ENCODE results near the gene CEBPE.

CEBPE gene
- total RNA-seq: 0 to 0.21 reads per million in 2 donors

DNA sequence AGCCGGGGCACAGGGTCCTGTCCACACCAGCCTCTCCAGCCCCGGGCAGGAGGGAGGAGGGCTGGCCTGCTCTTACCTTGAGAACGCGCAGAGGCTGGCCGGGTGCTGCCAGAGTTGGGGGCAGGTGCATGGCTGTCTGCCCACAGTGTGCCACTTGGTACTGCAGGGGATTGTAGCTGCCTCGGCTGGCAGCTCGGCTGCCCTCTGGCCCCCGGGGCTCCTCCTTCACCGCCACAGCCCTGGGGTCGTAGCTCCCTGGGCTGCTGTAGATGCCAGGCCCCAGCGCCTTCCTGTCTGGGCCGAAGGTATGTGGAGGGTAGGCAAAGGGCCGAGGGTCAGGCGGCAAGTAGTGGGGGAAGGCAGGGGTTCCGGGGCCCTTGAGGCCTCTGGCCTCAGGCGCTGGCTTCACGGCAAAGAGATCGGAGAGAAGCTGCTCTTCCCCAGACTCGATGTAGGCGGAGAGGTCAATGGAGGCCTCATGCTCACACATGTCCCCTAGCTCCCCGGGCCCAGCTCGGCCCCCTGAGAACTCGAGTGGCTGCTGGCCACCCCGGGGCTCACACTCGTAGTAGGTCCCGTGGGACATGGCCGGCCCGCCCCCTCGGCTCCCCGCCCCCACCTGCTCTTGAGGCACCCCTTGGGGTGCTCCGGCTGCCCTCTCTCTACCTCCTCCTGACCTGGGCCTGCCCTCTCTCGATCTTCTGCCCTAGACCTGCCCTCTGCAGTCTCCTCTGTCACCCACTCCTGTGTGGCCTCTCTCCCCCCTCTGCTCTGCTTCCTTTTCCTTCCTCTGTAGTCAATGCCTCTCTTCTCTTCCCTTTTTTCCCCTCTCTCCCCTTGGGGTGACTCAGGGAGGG, at the start of gene CEBPE:
Gene CEBPE (minus strand): TSS at position 750 of the 857 bp plus-strand sequence. CDS start 164 bp downstream, at position 586.
- no peak for DNase-seq

DNA sequence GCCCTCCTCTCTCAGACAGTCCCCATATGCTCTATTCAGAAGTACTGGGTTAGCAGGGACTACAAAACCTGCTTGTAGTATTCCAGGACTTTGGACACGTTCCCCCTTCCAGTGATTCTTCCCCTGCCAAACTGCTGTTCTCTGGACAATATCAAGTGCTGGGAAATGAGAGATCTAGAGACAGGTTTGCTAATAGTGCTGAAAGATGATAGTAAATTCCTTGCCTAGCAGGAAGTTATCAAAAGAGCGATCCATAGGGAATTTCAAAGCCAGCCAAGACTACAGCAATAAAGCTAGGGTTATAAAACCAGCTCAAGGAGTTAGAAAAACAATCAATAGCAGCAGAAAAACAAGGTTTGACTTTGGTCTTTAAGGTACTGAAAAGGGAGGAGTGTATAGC, 49.2 kb upstream of the CEBPE start:
- no peak for DNase-seq

DNA sequence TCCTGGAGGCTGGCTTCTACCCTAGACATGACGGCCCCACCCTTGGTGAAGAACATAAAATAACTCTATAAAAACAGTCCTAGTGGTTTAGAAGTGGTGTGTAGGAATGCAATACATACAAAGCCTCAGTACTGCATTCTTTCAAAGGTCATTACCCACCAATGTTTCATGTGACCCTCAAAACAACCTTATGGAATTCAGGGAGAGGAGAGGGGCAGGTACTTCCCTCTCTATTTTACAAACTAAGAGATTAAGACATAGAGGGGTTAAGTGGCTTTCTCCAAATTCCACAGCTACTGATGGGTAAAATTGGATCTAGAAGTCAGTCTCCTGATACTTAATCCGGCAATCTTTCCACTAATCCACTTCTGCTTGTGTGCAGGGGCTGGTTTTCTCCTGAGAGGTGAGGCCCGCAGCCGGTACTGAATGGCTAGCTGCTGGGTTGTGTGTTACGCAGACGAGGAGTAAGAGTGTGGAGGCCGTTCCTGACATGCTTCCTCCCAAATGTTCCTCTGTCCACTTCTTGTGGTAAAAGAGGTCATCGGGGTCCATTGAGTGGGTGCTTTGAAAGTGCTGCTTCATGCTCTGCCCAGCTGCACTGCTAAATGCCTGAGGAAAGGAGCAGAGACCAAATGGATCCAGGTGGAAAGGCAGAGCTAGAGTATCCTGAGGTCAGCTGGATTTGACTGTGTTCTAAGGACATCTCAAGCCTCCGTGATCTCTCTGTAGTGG, 48.2 kb upstream of the CEBPE start:
- no peak for DNase-seq

DNA sequence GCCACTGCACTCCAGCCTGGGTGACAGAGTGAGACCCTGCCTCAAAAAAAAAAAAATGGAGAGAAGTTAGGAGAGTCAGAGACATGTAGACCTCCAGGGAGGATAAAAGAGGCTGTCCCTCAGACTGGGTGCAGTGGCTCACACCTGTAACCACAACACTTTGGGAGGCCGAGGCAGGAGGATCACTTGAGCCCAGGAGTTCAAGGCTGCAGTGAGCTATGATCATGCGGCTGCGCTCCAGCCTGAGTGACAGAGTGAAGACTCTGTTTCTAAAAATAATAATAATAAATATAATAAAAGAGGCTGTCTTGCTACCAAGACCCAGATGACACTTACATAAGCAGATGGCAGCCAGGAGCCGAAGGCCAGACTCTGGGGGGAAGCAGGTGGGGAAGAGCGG, 45.9 kb upstream of the CEBPE start:
- no peak for DNase-seq

DNA sequence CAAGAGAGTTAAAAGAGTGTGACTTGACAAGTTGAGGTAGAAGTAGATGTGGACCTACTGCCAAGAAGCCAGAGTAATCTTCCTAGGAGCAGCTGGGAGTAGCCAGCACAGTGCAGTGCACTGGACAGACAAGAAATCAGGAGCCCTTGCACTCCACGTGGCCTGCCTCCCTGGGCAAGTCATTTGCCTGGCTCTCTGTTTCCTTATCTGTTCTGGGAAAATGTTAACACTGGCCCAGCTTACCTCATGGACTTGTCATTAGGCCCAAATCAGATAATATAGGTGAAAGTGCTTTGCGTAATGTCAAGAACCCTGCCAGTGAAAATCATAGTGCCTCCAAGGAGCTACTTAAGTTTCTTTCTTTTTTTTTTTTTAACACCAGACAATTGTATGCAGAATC, 45.2 kb upstream of the CEBPE start:
- DNase-seq: no peak

DNA sequence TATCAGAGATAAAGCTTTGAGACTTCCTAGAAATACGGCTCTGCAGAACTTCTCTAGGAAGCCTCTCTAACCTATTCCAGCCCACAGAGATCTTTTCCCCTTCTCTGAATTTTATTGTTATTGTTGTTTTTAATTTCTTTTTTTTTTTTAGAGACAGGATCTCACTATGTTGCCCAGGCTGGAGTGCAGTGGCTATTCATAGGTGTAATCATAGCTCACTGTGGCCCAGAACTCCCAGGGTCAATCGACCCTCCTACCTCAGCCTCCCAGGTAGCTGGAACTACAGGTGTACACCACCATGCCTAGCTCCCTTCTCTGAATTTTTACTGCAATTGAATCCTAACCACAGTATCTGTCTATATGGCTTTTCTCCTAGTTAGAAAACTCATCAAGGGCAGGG, 44.8 kb upstream of the CEBPE start:
- no peak for DNase-seq

DNA sequence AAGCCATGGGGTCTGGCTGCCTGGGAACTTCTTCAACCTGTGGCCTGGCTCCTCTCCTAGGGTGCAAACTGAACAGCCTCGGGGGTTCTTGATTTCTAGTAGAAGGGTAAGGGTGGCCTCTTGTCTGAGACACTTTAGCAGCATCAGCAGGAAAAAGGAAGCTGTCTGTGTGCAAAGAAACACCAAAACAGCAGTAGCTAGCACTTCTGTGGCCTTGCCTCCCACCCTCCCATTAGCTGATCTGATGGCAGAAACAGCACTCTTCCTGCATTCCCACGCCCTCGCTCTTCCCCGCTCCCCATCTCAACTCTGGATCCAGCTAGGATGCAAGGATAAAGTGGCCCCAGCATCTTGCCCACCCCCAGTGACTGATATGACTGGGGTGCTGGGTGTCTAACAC, 43.7 kb upstream of the CEBPE start:
- no peak for DNase-seq

DNA sequence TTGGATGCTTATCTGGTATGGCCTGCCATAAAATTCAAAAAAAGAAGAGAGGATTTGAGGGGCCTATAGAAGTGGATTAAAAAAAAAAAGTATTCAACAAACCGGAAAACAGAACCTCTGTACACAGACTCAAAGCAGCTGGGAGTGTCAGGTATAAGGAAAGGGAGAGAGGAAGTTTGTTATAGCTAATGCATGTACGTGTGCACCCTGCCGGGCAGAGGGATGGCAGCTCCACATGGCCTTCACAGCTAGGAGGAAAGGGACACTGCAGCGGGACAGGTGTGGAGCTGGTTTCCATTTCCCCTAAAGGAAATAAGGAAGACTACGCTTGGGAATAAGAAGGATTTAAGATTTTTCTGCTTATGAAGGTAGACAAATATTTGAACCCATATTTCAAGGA, 43.0 kb upstream of the CEBPE start:
- no peak for DNase-seq

DNA sequence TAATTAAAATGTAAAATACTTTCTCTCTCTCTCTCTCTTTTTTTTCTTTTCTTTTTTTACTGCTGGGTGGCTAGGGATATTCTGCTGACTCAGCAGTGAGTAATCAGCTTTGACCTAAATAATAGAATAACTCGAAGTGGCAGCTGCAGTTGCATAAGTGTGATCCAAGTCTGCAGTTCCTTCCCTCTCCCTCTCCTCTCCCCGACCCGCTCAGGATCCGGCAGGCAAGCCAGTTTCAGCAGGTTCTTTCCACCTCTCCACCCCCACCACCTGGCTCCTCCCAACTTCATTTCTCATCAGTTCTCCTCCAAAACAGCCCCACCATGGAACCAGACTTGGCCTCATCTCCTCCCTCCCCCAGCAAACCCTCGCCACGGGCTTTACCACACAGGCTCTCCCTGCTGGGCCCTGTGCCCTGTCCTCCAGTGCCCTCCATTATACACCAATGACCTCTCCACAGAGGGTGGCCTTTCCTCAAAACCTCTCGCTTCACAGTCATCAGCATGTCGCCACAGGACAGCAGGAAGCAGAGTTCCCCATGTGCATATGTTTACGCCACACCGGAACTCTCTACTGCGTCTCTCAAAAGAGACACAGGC, 42.0 kb upstream of the CEBPE start:
- no peak for DNase-seq

DNA sequence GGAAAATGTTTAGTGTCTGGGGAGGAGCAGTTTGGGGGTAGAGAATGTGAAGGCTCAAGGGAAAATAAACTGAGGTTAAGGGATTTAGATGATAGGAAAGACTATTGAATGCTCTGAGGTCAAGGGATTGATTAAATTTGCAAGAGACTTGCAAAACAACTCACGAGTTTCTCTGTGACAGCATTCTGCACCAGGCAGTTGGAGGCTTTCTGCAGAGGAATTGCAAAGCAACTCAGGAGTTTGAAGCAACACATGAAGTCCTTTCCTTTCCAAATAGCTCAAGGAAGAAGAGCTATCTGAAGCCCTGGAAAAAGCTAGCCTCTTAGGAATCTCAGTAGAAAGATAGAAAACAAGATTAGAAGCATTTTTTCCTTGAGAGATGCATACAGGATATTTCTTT, 40.5 kb upstream of the CEBPE start:
- no peak for DNase-seq

DNA sequence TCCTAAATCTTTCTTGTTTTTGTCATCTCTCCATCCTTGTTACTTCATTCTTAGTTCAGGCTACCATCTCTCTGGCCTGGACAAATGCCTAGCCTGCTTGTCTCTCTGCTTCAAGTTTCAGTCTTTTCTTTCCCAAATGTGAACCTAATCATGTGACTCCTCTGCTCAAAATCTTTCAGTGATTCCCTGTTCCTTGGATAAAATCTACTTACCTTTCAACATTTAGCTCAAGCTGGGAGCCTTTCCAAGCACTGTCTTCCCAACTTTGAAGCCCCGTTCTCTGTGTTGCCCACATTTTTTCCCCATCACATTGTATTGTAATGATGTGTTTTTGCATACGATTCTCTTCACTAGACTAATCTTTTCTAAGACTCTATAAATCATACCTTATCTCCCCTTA, 39.7 kb upstream of the CEBPE start:
- no peak for DNase-seq

DNA sequence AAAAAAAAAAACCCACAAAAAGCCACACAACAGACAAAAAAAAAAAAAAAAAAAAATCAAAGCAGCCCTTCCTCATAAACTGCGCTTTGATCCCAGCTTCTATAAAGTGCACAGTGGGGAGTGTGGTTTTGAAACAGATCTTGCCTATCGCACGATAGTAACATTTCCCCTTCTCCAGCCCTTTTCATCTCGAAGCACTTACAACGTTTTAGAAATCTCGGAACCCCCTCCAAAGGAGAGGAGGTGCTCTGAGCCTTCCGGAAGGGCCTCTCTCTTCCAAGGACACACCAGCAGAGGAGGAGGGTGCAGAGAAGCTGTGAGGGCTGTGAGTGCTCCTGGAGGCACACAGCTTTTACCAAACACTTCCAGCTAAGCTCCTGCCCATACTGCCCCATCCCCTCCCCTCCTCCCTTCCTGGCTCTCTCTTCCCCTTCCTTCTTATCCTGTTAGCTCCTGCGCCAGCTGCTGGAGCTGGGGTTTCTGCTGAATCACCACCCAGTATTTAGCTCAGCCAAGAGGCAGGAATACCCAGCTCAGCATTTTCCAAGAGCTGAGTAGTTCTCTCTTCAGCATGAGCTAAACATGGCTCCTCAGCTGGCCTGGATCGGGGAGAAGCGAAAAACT, 36.0 kb upstream of the CEBPE start:
- no peak for DNase-seq

DNA sequence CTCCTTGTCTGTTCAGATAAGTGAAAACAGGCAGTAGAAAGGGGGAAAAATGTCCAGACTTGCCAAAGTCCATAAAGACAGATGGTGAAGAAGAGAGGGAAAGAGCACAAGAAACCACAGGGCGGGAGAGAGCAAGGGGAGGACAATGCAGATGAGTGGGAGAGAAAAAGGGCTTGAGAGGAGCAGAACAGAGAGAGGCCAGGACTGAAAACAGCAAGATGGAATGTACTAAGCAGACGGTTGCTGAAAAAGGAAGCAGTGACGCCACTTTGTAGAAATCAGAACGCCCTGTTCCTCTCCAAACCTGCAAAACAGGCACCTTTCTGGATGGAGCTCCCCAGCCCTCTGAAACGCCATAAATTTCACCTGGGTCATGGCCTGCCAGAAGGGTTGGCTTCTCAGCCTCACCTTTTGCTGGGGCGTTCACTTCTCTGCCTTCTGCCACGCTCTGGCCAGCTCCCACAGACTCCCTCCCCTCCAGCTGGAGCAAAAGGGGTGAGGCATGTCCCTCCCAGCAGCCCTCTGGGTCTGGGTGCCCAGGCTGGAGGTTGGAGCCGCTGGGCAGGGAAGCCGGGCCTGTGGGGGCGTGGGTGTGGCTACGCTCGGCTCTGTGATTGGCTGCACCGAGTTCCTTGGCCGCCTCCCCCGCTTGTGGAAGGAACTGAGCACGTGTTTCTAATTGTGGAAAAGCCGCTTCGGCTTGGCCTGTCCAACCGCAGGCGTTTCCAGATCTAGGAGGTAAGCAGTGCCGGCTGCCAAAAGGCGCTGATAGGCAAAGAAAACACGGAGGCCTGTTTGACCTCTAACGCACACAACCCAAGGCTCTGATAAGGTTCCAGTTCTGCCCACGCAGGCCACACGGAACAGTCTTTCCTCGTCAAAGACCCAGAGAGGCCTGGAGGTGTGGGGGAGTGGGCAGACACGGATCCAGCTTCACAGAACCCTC, 35.1 kb upstream of the CEBPE start:
- DNase-seq: no peak

DNA sequence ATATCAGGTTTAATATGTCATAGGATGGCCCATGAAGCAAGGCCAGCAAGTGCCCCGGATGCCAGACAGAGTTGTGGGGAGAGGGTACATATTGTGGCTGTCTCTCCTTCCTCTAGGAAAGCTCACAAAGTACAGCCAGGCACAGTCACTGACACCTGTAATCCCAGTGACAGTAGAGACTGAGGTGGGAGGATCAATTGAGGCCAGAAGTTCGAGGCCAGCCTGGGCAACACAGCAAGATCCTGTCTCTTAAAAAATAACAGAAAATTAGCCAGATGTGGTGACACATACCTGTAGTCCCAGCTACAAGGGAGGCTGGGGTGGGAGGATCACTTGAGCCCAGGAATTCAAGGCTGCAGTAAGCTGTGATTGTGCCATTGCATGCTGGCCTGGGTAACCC, 32.3 kb upstream of the CEBPE start:
- no peak for DNase-seq

DNA sequence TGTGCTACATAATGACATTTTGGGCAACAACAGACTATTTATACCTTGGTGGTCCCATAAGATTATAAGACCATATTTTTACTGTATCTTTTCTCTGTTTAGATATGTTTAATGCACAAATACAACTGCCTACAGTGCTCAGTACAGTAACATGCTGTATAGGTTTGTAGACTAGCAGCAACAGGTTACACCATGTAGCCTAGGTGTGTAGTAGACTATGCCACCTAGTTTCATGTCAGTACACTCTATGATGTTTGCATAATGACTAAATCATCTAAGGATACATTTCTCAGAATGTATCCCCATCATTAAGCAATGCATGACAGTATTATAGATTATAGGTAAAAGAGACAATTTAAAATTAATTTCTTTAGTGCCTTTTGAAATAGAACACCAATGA, 30.7 kb upstream of the CEBPE start:
- DNase-seq: no peak

DNA sequence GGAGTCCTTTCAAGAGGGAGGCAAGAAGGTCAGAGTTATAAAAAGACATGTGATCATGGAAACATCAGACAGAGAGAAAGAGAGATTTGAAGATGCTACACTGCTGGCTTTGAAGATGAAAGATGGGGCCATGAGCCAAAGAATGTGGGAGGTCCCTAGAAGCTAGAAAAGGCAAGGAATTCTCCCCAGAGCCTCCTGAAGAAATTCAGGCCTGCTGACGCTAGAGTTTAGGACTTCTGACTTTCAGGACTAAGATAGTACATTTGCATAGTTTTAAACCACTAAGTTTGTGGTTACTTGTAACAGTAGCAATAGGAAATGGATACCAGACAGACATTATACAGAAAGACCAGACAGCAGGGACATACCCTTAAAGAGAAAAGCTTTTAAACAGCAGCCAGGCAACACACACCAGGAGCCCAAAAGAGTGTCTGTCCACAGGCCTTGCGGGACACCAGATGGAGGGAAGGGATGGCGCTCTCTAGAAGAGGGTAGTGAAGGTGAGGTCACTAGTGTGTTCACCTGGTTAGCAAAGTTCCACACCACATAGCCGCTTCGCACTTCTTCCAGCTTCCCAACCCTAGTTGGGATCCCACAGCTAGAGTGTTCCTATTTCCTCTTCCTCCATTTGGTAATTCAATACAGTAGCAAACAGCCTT, 29.7 kb upstream of the CEBPE start:
- no peak for DNase-seq

DNA sequence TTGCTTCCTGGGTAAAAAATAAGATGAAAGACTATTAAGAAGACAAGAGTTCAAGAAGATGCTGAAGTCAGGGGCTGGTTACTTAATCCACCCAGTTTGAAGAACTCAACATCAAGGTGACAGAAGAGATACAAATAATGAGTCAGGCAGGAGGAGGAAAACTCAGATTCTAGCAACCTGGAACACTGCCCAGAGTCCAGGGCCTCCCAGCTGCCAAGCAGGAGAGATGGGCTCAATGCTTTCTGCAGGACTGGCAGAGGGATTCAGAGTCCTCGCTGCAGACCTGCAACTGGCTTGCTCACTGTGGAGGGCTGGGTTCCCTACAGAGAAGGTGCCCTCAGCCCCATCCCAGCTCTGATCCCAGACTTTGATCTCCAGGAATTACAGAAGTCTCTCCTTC, 28.6 kb upstream of the CEBPE start:
- no peak for DNase-seq

DNA sequence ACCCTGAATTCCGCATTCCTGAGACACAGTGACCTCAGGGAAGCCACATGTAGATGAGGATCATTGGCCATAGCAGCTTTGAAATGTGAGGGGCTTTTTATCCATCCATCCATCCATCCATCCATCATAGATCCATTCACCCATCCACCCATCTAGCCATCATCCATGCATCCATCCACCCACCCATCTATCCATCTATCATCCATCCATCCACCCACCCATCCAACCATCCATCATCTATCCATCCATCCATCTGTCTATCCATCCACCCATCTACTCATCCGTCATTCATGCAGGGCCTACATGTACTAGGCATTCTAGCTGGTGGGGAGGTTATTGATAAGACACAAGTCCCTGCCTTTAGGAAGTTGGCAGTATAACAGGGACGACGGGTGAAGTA, 27.9 kb upstream of the CEBPE start:
- DNase-seq: no peak

DNA sequence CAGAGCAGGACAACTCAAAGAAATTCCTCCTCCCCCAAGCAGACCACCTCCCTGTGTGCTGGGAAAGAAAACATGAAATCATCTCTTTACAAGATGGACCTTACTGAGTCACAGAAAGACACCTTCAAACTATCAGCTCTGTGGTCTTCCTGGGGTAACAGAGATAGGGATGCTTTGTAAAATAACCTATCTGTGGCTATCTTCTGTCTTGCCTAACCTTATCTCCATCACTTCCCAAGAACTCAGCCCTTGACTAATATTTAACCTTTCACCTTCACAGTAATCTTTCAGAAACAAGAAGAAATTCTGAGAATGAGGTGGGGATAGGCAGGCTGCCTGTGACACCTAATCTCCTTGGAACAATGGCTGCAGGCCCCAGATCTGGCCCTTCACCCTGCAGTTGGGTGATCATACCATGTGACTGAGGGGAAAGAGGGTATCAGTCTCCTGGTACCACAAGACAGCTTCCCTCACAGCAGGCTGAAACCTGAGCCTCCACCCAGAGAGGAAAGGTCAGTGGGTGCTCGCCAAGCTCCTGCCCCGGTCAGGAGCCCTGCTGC, 27.4 kb upstream of the CEBPE start:
- no peak for DNase-seq

DNA sequence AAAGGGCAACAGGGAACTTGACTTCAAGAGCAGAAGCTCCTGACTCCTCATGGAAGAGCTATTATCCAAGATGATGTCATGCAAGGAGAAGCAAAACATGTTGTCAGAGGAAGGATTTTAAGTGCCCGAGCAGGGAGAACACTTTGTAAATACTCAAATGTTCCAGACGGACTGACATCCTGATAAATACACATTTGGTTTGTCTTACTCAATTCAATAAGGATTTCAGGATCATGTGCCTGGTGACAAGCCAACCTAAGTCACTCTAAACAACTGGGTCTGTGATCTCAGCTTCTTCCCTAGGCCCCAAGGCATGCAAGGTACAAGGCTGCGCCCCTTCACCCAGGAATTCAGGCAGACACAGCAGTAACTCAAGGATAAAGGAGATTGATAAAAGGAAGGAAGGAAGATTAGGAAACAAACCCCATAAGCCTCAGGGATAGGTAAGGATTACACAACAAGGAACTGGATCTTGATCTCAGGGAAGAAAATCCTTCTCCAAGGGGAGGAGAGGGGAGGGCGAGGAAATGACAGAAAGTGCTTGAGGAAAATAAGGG, 26.8 kb upstream of the CEBPE start:
- no peak for DNase-seq

DNA sequence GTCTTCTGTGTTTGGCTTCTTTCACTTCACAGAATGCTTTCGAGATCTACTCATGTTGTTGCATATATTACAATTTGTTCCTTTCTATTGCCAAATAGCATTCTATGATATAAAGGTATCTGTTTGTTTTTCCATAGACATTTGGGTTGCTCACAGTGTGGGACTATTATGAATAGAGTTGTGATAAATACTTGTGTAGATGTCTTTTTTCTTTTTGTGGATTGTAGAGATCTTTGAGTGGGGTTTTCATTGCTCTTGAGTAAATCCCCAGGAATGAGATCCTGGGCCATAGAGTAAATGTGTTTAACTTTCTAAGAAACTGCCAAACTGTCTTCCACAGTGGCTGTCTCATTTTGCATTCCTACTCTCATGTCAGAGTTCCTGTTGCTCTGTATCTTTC, 24.9 kb upstream of the CEBPE start:
- DNase-seq: no peak
